ENCODE results near the gene MEF2C. TPM values are rescaled to one million over a fixed set of nuclear protein-coding genes. Genes with fewer than 3 reads are reported as not detected.

MEF2C gene
- total and polyA plus RNA-seq, 2 donors (not counting 1 experiment from before 2014, with no cell fraction given) = 12.2 to 15.7 TPM

GRCh38 chr5:88669371-88670050 is 213.5 kb downstream of the MEF2C start:
- no peak overlapping the region for H3K4me2 ChIP-seq (ENCODE audit: extremely low read depth, insufficient read depth, low read length)
- no peaks in the 10 kb centered on the region for H3K36me3 ChIP-seq (ENCODE audit: control insufficient read depth, insufficient read depth, low read length)
- peak in 1 of 2 donors; percentile 71 for DNase-seq (ENCODE audit: low read depth in 2 of 2)
- no peaks in the 10 kb centered on the region for H4K20me1 ChIP-seq (ENCODE audit: control insufficient read depth, extremely low read depth, insufficient read depth, low read length)
- H3K9me3 ChIP-seq (ENCODE audit: control insufficient read depth, insufficient read depth, low read depth, low read length) = no peaks in the 10 kb centered on the region
- H3K4me3 ChIP-seq (replicated peaks in 1 of 4; ENCODE audit: control extremely low read depth in 1 of 4, insufficient read depth in 1 of 4, low read depth in 3 of 4, low read length in 4 of 4) = no peak overlapping the region
- H3K27ac ChIP-seq (ENCODE audit: insufficient read depth, low read length) = no peak overlapping the region
- no peak overlapping the region for H2AFZ ChIP-seq (ENCODE audit: low read length)
- TF ChIP-seq EZH2 (IDR thresholded peaks at IDR 0.05; ENCODE audit: low read length, missing control alignments) = no peak
- no peak for TF ChIP-seq CTCF (conservative IDR thresholded peaks at IDR 0.05 in 1 of 2, IDR thresholded peaks at IDR 0.05 in 1 of 2; ENCODE audit: low read depth in 1 of 2, low read length in 2 of 2)
- H3K9ac ChIP-seq (ENCODE audit: insufficient read depth, low read length) = no peak overlapping the region
- H3K4me1 ChIP-seq (ENCODE audit: control insufficient read depth, extremely low read depth, insufficient read depth, low read length) = no peaks in the 10 kb centered on the region
- H3K27me3 ChIP-seq (ENCODE audit: control insufficient read depth, insufficient read depth, low read length) = peaks cover 72% of the 10 kb centered on the region
- H3K79me2 ChIP-seq (ENCODE audit: control insufficient read depth, insufficient read depth, low read length) = no peaks in the 10 kb centered on the region

GRCh38 chr5:88667496-88668201 is 215.3 kb downstream of the MEF2C start:
- no peak overlapping the region for H3K27ac ChIP-seq (ENCODE audit: insufficient read depth, low read length)
- H4K20me1 ChIP-seq (ENCODE audit: control insufficient read depth, extremely low read depth, insufficient read depth, low read length) = no peaks in the 10 kb centered on the region
- H3K27me3 ChIP-seq (ENCODE audit: control insufficient read depth, insufficient read depth, low read length) = peaks cover 73% of the 10 kb centered on the region
- TF ChIP-seq CTCF (conservative IDR thresholded peaks at IDR 0.05 in 1 of 2, IDR thresholded peaks at IDR 0.05 in 1 of 2; ENCODE audit: low read depth in 1 of 2, low read length in 2 of 2) (no peak), EZH2 (IDR thresholded peaks at IDR 0.05; ENCODE audit: low read length, missing control alignments) (peak; percentile 74)
- H3K9ac ChIP-seq (ENCODE audit: insufficient read depth, low read length) = no peak overlapping the region
- H2AFZ ChIP-seq (ENCODE audit: low read length) = no peak overlapping the region
- no peaks in the 10 kb centered on the region for H3K79me2 ChIP-seq (ENCODE audit: control insufficient read depth, insufficient read depth, low read length)
- no peaks in the 10 kb centered on the region for H3K4me1 ChIP-seq (ENCODE audit: control insufficient read depth, extremely low read depth, insufficient read depth, low read length)
- DNase-seq (ENCODE audit: low read depth in 2 of 2) = peak in 1 of 2 donors; percentile 65
- no peaks in the 10 kb centered on the region for H3K9me3 ChIP-seq (ENCODE audit: control insufficient read depth, insufficient read depth, low read depth, low read length)
- peak overlapping the region; percentile 49 for H3K4me2 ChIP-seq (ENCODE audit: extremely low read depth, insufficient read depth, low read length)
- no peaks in the 10 kb centered on the region for H3K36me3 ChIP-seq (ENCODE audit: control insufficient read depth, insufficient read depth, low read length)
- peak overlapping the region in 1 of 4 experiments; percentile 53 for H3K4me3 ChIP-seq (replicated peaks in 1 of 4; ENCODE audit: control extremely low read depth in 1 of 4, insufficient read depth in 1 of 4, low read depth in 3 of 4, low read length in 4 of 4)
